Ascending aorta (tissue), 2 donors: ENCODE results near the gene FKBP2. TPM values are rescaled to one million over a fixed set of nuclear protein-coding genes. Genes with fewer than 3 reads are reported as not detected.
A peak's percentile ranks its signal among the peaks of the same experiment; 100 is the strongest.

Experiments
- DNase-seq, 2 donors: peaks; one replicate each; pipeline ENCODE4 v3.0.0-alpha.2; 2019; ENCODE audit warnings: low spot score in 2 of 2
- H3K27ac ChIP-seq, 2 donors: fragments of 200-600 bp; sonication (generic); one replicate each; pipeline ENCODE4 v1.5.1; 2016 to 2017; ENCODE audit warnings: mild to moderate bottlenecking in 1 of 2
- H3K27me3 ChIP-seq: fragments of 200-600 bp; sonication (generic); one replicate; pipeline ENCODE4 v1.5.1; 2017
- H3K36me3 ChIP-seq, 2 donors: fragments of 200-600 bp; sonication (generic); one replicate each; pipeline ENCODE4 v1.5.1; 2016
- H3K4me1 ChIP-seq, 2 donors: fragments of 200-600 bp; sonication (generic); one replicate each; pipeline ENCODE4 v1.5.1; 2016 to 2017; ENCODE audit warnings: mild to moderate bottlenecking in 1 of 2
- H3K4me3 ChIP-seq, 2 donors: fragments of 200-600 bp; sonication (generic); one replicate each; pipeline ENCODE4 v1.5.1; 2016 to 2017; ENCODE audit warnings: mild to moderate bottlenecking in 1 of 2
- H3K9me3 ChIP-seq, 2 donors: fragments of 200-600 bp; sonication (generic); one replicate each; pipeline ENCODE4 v1.5.1; 2016
- CTCF ChIP-seq, 3 experiments: fragments of 200-600 bp in 2 of 3; fragments of 450-650 bp in 1 of 3; sonication (generic) in 2 of 3; IDR thresholded peaks; one replicate each; pipeline ENCODE4 v1.5.1; 2016 to 2019; ENCODE audit warnings: antibody characterized with exemption in 3 of 3, mild to moderate bottlenecking in 1 of 3, moderate library complexity in 1 of 3
- intact Hi-C: fragments of 100-400 bp; cut with DNase I; formaldehyde crosslinking; loops from one replicate; pipeline ENCODE4 v1.15.1; 2023
- total RNA-seq: library from RNA; depleted of rRNA; stranded (reverse); fragments of >200 nt; gene quantifications from one replicate; pipeline ENCODE4 v1.1.0, GENCODE V29; 2016

Gene FKBP2
- total RNA-seq, 1 donor from 2014 or later, result 17.7 TPM

- Histone ChIP-seq H3K36me3 (peaks cover 3 to 4% of the 10 kb centered on the region in 2 donors), H3K27me3 (no peaks in the 10 kb centered on the region), H3K27ac (peak overlapping the region; percentile 49 to 88), H3K4me1 (peaks cover 5 to 39% of the 10 kb centered on the region in 2 donors), H3K9me3 (no peaks in the 10 kb centered on the region), H3K4me3 (no peak overlapping the region)
- intact Hi-C loops, result no loop called here
- TF ChIP-seq CTCF (IDR thresholded peaks at IDR 0.05), result no peak
- DNase-seq, result peak in 1 of 2 donors; percentile 64
Observed at GRCh38 chr11:64232182-64232966, 8.5 kb upstream of the FKBP2 start.

- H3K27ac ChIP-seq, result peak overlapping the region; percentile 49 to 88
- peak overlapping the region in 1 of 2 donors; percentile 80 for H3K4me3 ChIP-seq
- no peaks in the 10 kb centered on the region for H3K27me3 ChIP-seq
- H3K36me3 ChIP-seq, result peaks cover 8 to 9% of the 10 kb centered on the region in 2 donors
- H3K4me1 ChIP-seq, result peaks cover 5 to 34% of the 10 kb centered on the region in 2 donors
- no peak for DNase-seq
- no peak for TF ChIP-seq CTCF (IDR thresholded peaks at IDR 0.05)
- intact Hi-C loops, result no loop called here
- no peaks in the 10 kb centered on the region for H3K9me3 ChIP-seq
Observed at GRCh38 chr11:64232967-64233315, 8.0 kb upstream of the FKBP2 start.

GRCh38 chr11:64233913-64234586 is 6.8 kb upstream of the FKBP2 start, which contains the start of gene VEGFB:
Gene VEGFB (plus strand): TSS chr11:64234584. CDS start chr11:64234834, 250 bp downstream.
- peak in 1 of 2 donors; percentile 87 for DNase-seq
- no peak for TF ChIP-seq CTCF (IDR thresholded peaks at IDR 0.05)
- intact Hi-C loops, result no loop called here

GRCh38 chr11:64234647-64235379 is 6.1 kb upstream of the FKBP2 start:
- peaks cover 17 to 19% of the 10 kb centered on the region in 2 donors for H3K36me3 ChIP-seq
- intact Hi-C loops, result no loop called here
- TF ChIP-seq CTCF (IDR thresholded peaks at IDR 0.05), result peak in 1 of 3 experiments; percentile 5
- peak in 1 of 2 donors; percentile 78 for DNase-seq
- H3K27ac ChIP-seq, result peak overlapping the region; percentile 84 to 92
- H3K27me3 ChIP-seq, result no peaks in the 10 kb centered on the region
- H3K9me3 ChIP-seq, result no peaks in the 10 kb centered on the region
- peak overlapping the region; percentile 87 to 92 for H3K4me3 ChIP-seq
- peaks cover 5 to 27% of the 10 kb centered on the region in 2 donors for H3K4me1 ChIP-seq

More at GRCh38 chr11:64233913-64234586, 6.8 kb upstream of the FKBP2 start, which contains the start of gene VEGFB:
- H3K4me1 ChIP-seq, result peaks cover 5 to 33% of the 10 kb centered on the region in 2 donors
- H3K27ac ChIP-seq, result peak within 1 kb of the TSS; percentile 84 to 92
- H3K36me3 ChIP-seq, result peaks cover 17 to 19% of the 10 kb centered on the region in 2 donors
- peak within 1 kb of the TSS; percentile 87 to 92 for H3K4me3 ChIP-seq
- H3K27me3 ChIP-seq, result no peaks in the 10 kb centered on the region
- no peaks in the 10 kb centered on the region for H3K9me3 ChIP-seq

GRCh38 chr11:64235437-64236161 is 5.3 kb upstream of the FKBP2 start:
- no peak for TF ChIP-seq CTCF (IDR thresholded peaks at IDR 0.05)
- intact Hi-C loops, result no loop called here
- Histone ChIP-seq H3K4me3 (peak overlapping the region; percentile 87 to 92), H3K27ac (peak overlapping the region; percentile 84 to 92), H3K27me3 (no peaks in the 10 kb centered on the region), H3K9me3 (no peaks in the 10 kb centered on the region), H3K36me3 (peaks cover 17 to 19% of the 10 kb centered on the region in 2 donors), H3K4me1 (peaks cover 5 to 32% of the 10 kb centered on the region in 2 donors)
- DNase-seq, result peak in 1 of 2 donors; percentile 63
